Lower leg skin (tissue), 4 donors: Measurements from ENCODE around the gene PNN. TPM values are rescaled to one million over a fixed set of nuclear protein-coding genes. Genes with fewer than 3 reads are reported as not detected.
"Not testable (repeated sequence)": the region's sequence is repeated elsewhere in the genome, so short reads cannot be mapped to it uniquely, and the experiment has no call there.

Source experiments
- DNase-seq, 2 donors: peaks; one replicate each; pipeline ENCODE4 v3.0.0-alpha.2; 2019; ENCODE audit warnings: low spot score in 2 of 2
- H3K4me3 ChIP-seq: fragments of 200-600 bp; sonication (generic); 2 replicates; pipeline ENCODE4 v1.5.1; 2017; ENCODE audit warnings: mild to moderate bottlenecking, low read depth; ENCODE audit not compliant: poor library complexity, severe bottlenecking
- CTCF ChIP-seq, 3 donors: fragments of 450-650 bp; IDR thresholded peaks; one replicate each; pipeline ENCODE4 v1.5.1; 2016; ENCODE audit warnings: antibody characterized with exemption in 3 of 3, mild to moderate bottlenecking in 3 of 3, moderate library complexity in 2 of 3
- POLR2A ChIP-seq, 2 donors: fragments of 450-650 bp; IDR thresholded peaks; one replicate each; pipeline ENCODE4 v1.6.1; 2016 to 2017; ENCODE audit warnings: antibody characterized with exemption in 2 of 2, mild to moderate bottlenecking in 1 of 2, moderate library complexity in 1 of 2
- WGBS, 2 donors: methylation state at CpG; one replicate each; pipeline ENCODE4 v1.1.5; 2018; 5-methylcytosine and 5-hydroxymethylcytosine counted together
- intact Hi-C: fragments of 100-400 bp; cut with DNase I; formaldehyde crosslinking; loops from one replicate; pipeline ENCODE4 v1.15.0; 2023; ENCODE audit warnings: low total_unique reads
- total RNA-seq, 4 donors: library from RNA; depleted of rRNA; stranded (reverse); fragments of >200 nt; gene quantifications; one replicate each; pipeline ENCODE4 v1.1.0, GENCODE V29; 2016

PNN gene
- 10 to 100 TPM; 15.3 to 31.3 (median 25.8) TPM for total RNA-seq

GRCh38 chr14:39174560-39175444 lies at the start of gene PNN:
PNN (plus strand) TSS chr14:39175254; CDS start chr14:39175280, 26 bp downstream.
- peak in 1 of 2 donors; percentile 65 for TF ChIP-seq POLR2A (IDR thresholded peaks at IDR 0.05)
- no peak for TF ChIP-seq CTCF (IDR thresholded peaks at IDR 0.05)
- WGBS, 2 donors = 4% methylated on average over 50 to 52 of the region's 56 CpGs
- intact Hi-C loops = no loop called here
- peak within 1 kb of the TSS; percentile 88 for H3K4me3 ChIP-seq
- DNase-seq = peak; percentile 98 to 99

GRCh38 chr14:39137835-39138234 lies 37.2 kb upstream of the PNN start:
- 96% methylated on average over 8 of the region's 8 CpGs for WGBS, 2 donors
- DNase-seq, H3K4me3 ChIP-seq, intact Hi-C loops: not testable (repeated sequence)

- 88 to 100% methylated on average over 1 of the region's 1 CpG for WGBS, 2 donors
- TF ChIP-seq POLR2A (IDR thresholded peaks at IDR 0.05) = no peak
- no peak for TF ChIP-seq CTCF (IDR thresholded peaks at IDR 0.05)
- DNase-seq = no peak
- no peak overlapping the region for H3K4me3 ChIP-seq
- intact Hi-C loops = no loop called here
Measured at GRCh38 chr14:39138440-39138839, 36.6 kb upstream of the PNN start.

- H3K4me3 ChIP-seq = no peak overlapping the region
- WGBS, 2 donors = 90 to 91% methylated on average over 3 of the region's 3 CpGs
- TF ChIP-seq CTCF (IDR thresholded peaks at IDR 0.05) (no peak), POLR2A (IDR thresholded peaks at IDR 0.05) (no peak)
- DNase-seq = no peak
- intact Hi-C loops = no loop called here
Measured at GRCh38 chr14:39140170-39140569, 34.9 kb upstream of the PNN start.

- H3K4me3 ChIP-seq, intact Hi-C loops, DNase-seq: not testable (repeated sequence)
- 93 to 100% methylated on average over 1 of the region's 1 CpG for WGBS, 2 donors
Measured at GRCh38 chr14:39141623-39142022, 33.4 kb upstream of the PNN start.

GRCh38 chr14:39143226-39143625 lies 31.8 kb upstream of the PNN start:
- DNase-seq, intact Hi-C loops, H3K4me3 ChIP-seq: not testable (repeated sequence)
- WGBS, 2 donors = 79 to 80% methylated on average over 2 of the region's 2 CpGs

GRCh38 chr14:39145266-39145966 lies 29.6 kb upstream of the PNN start:
- intact Hi-C loops = no loop called here
- no peak for DNase-seq
- no peak overlapping the region for H3K4me3 ChIP-seq
- TF ChIP-seq CTCF (IDR thresholded peaks at IDR 0.05) (no peak), POLR2A (IDR thresholded peaks at IDR 0.05) (no peak)
- WGBS, 2 donors = 84 to 89% methylated on average over 7 of the region's 7 CpGs
